ENCODE data around the gene WDR82.

DNA sequence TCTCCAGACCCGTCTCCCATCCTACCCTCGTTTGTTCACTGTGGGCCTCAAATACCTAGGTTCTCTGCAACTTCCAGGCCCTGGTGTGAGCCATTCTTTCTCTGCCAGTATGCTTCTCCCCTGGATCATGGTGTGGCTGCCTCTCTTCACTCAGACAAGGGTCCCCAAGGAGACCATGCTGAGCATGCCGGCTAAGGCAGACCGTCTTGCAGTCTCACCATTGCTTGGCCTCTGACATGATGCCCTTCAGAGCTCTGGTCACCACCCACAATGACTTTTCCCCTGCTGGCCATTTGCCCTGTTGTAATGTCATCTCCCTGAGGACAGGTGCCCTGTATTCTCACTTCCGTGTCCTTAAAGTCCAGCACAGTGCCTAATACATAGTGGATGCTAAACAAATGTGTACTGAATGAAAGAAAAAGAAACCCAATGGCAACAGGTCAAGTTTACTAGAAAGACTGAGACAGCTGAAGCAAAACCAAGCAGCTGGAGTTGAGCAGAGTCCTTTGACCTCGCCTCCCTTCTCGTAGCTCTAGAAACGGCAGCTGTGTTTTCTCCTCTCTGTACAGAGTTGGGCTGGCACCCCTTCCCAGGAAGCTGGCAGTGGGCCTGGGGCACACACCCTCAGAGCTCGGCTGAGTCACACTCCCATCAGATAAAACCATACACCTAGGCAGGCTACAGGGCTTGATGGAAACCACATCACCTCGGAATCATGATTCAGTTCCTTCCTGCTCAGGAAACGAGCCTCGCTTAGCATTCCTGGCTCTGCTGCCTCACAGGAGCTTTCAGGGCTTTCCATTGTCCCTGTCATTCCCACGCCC is 61.7 kb downstream of the WDR82 start:
- TF ChIP-seq, protein P1, sequence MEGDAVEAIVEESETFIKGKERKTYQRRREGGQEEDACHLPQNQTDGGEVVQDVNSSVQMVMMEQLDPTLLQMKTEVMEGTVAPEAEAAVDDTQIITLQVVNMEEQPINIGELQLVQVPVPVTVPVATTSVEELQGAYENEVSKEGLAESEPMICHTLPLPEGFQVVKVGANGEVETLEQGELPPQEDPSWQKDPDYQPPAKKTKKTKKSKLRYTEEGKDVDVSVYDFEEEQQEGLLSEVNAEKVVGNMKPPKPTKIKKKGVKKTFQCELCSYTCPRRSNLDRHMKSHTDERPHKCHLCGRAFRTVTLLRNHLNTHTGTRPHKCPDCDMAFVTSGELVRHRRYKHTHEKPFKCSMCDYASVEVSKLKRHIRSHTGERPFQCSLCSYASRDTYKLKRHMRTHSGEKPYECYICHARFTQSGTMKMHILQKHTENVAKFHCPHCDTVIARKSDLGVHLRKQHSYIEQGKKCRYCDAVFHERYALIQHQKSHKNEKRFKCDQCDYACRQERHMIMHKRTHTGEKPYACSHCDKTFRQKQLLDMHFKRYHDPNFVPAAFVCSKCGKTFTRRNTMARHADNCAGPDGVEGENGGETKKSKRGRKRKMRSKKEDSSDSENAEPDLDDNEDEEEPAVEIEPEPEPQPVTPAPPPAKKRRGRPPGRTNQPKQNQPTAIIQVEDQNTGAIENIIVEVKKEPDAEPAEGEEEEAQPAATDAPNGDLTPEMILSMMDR (IDR thresholded peaks at IDR 0.05; ENCODE audit: insufficient read depth, low read length) = no peak
- TF ChIP-seq, protein P2, sequence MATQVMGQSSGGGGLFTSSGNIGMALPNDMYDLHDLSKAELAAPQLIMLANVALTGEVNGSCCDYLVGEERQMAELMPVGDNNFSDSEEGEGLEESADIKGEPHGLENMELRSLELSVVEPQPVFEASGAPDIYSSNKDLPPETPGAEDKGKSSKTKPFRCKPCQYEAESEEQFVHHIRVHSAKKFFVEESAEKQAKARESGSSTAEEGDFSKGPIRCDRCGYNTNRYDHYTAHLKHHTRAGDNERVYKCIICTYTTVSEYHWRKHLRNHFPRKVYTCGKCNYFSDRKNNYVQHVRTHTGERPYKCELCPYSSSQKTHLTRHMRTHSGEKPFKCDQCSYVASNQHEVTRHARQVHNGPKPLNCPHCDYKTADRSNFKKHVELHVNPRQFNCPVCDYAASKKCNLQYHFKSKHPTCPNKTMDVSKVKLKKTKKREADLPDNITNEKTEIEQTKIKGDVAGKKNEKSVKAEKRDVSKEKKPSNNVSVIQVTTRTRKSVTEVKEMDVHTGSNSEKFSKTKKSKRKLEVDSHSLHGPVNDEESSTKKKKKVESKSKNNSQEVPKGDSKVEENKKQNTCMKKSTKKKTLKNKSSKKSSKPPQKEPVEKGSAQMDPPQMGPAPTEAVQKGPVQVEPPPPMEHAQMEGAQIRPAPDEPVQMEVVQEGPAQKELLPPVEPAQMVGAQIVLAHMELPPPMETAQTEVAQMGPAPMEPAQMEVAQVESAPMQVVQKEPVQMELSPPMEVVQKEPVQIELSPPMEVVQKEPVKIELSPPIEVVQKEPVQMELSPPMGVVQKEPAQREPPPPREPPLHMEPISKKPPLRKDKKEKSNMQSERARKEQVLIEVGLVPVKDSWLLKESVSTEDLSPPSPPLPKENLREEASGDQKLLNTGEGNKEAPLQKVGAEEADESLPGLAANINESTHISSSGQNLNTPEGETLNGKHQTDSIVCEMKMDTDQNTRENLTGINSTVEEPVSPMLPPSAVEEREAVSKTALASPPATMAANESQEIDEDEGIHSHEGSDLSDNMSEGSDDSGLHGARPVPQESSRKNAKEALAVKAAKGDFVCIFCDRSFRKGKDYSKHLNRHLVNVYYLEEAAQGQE (IDR thresholded peaks at IDR 0.05; ENCODE audit: insufficient replicate concordance, low read depth) = no peak
